Transverse colon (tissue), 4 donors: ENCODE data around the gene PNMA6F. TPM values are rescaled to one million over a fixed set of nuclear protein-coding genes. Genes with fewer than 3 reads are reported as not detected.

ENCODE experiments used
- DNase-seq: peaks from one replicate; pipeline ENCODE4 v3.0.0-alpha.2; 2019
- H3K27ac ChIP-seq, 4 donors: fragments of 200-600 bp; sonication (generic); 2 replicates each; pipeline ENCODE4 v1.5.1; 2016 to 2018; ENCODE audit warnings: inconsistent platforms in 4 of 4
- H3K27me3 ChIP-seq: fragments of 200-600 bp; sonication (generic); 2 replicates; pipeline ENCODE4 v1.5.1; 2017; ENCODE audit warnings: inconsistent platforms
- H3K36me3 ChIP-seq, 4 donors: fragments of 200-600 bp; sonication (generic); 2 replicates each; pipeline ENCODE4 v1.5.1; 2017 to 2019; ENCODE audit warnings: inconsistent platforms in 4 of 4
- H3K4me1 ChIP-seq, 4 donors: fragments of 200-600 bp; sonication (generic); 2 replicates each; pipeline ENCODE4 v1.5.1; 2017 to 2020; ENCODE audit warnings: inconsistent platforms in 4 of 4
- H3K4me3 ChIP-seq, 4 donors: fragments of 200-600 bp; sonication (generic); 1 replicate in 1 of 4; 2 replicates in 3 of 4; pipeline versions ENCODE4 v1.5.1 to v1.6.1; 2017 to 2019; ENCODE audit warnings: inconsistent platforms in 4 of 4
- H3K9me3 ChIP-seq, 2 donors: fragments of 200-600 bp; sonication (generic); 2 replicates each; pipeline ENCODE4 v1.5.1; 2017 to 2019; ENCODE audit warnings: inconsistent platforms in 2 of 2
- EP300 ChIP-seq: sonication (generic); formaldehyde crosslinking; IDR thresholded peaks from one replicate; pipeline ENCODE4 v1.6.1; 2017; ENCODE audit warnings: antibody characterized with exemption, low read depth
- POLR2A ChIP-seq: fragments of 450-650 bp; IDR thresholded peaks from one replicate; pipeline ENCODE4 v1.6.1; 2016; ENCODE audit warnings: antibody characterized with exemption, mild to moderate bottlenecking, moderate library complexity
- POLR2AphosphoS5 ChIP-seq, 3 donors: sonication (generic); formaldehyde crosslinking; IDR thresholded peaks; one replicate each; pipeline ENCODE4 v1.6.1; 2016; ENCODE audit warnings: antibody characterized with exemption in 3 of 3
- WGBS, 2 donors: methylation state at CpG; one replicate each; pipeline ENCODE4 v1.1.5; 2018; ENCODE audit warnings: low coverage in 1 of 2; 5-methylcytosine and 5-hydroxymethylcytosine counted together
- in situ Hi-C, 4 donors: fragments of 200-750 bp; cut with MboI; loops; one replicate each; pipeline versions ENCODE4 v1.15.0 to v1.15.1; 2017; ENCODE audit warnings: low sequenced_read_pairs in 3 of 4, low pct_ligation_motif_present in 1 of 4, low pct_unique_long_range_greater_than_20kb in 1 of 4
- intact Hi-C: fragments of 100-400 bp; cut with DNase I; formaldehyde crosslinking; loops from one replicate; pipeline ENCODE4 v1.15.1; 2023; ENCODE audit warnings: low total_unique reads
- total RNA-seq, 4 donors: library from RNA; depleted of rRNA; stranded (reverse); fragments of >200 nt; gene quantifications; one replicate each; pipeline ENCODE4 v1.1.0, GENCODE V29; 2016
- TF ChIP-seq, protein P1 (sequence below), 5 experiments: fragments of 200-600 bp in 3 of 5; fragments of 450-650 bp in 2 of 5; sonication (generic) in 3 of 5; IDR thresholded peaks; 1 replicate in 2 of 5; 2 replicates in 3 of 5; pipeline ENCODE4 v1.5.1; 2016 to 2017; ENCODE audit warnings: antibody characterized with exemption in 5 of 5, inconsistent platforms in 3 of 5, mild to moderate bottlenecking in 2 of 5, moderate library complexity in 1 of 5

The PNMA6F gene
- total RNA-seq, 4 donors from 2014 or later: not detected

DNA sequence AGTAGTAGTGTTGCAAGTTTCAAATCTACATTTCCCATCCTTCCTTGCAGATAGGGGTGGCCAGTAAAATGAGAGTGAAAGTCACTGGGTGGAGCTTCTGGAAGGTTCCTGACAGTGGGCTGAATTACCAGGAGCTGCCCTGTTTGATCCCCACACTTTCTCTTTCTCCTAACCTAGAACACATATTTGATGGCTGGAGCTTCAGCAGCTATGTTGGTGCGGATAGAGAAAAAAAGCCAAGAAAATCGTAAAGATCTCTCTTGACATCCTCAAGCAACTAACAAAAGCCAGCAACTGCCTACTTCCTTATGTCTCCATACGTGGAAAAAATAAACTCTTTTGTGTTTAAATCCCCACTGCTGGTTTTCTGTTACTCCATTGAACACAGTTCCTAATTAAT, 44.6 kb upstream of the PNMA6F start:
- no peak overlapping the region for H3K4me3 ChIP-seq
- in situ Hi-C loops (loop anchor here in 1 of 4 donors (25.0 kb wide), 1 partner anchor 204 kb away; no protein-coding TSS in a partner anchor), intact Hi-C loops (no loop called here)
- no peak overlapping the region for H3K27ac ChIP-seq
- 33 to 85% methylated on average over 1 to 3 of the region's 3 CpGs for WGBS, 2 donors
- no peak for DNase-seq
- H3K9me3 ChIP-seq: no peaks in the 10 kb centered on the region
- H3K36me3 ChIP-seq: no peaks in the 10 kb centered on the region
- TF ChIP-seq POLR2AphosphoS5 (IDR thresholded peaks at IDR 0.05) (no peak), POLR2A (no peak), EP300 (no peak)
- TF ChIP-seq, protein P1, sequence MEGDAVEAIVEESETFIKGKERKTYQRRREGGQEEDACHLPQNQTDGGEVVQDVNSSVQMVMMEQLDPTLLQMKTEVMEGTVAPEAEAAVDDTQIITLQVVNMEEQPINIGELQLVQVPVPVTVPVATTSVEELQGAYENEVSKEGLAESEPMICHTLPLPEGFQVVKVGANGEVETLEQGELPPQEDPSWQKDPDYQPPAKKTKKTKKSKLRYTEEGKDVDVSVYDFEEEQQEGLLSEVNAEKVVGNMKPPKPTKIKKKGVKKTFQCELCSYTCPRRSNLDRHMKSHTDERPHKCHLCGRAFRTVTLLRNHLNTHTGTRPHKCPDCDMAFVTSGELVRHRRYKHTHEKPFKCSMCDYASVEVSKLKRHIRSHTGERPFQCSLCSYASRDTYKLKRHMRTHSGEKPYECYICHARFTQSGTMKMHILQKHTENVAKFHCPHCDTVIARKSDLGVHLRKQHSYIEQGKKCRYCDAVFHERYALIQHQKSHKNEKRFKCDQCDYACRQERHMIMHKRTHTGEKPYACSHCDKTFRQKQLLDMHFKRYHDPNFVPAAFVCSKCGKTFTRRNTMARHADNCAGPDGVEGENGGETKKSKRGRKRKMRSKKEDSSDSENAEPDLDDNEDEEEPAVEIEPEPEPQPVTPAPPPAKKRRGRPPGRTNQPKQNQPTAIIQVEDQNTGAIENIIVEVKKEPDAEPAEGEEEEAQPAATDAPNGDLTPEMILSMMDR (IDR thresholded peaks at IDR 0.05): no peak
- no peaks in the 10 kb centered on the region for H3K27me3 ChIP-seq
- H3K4me1 ChIP-seq: no peaks in the 10 kb centered on the region

DNA sequence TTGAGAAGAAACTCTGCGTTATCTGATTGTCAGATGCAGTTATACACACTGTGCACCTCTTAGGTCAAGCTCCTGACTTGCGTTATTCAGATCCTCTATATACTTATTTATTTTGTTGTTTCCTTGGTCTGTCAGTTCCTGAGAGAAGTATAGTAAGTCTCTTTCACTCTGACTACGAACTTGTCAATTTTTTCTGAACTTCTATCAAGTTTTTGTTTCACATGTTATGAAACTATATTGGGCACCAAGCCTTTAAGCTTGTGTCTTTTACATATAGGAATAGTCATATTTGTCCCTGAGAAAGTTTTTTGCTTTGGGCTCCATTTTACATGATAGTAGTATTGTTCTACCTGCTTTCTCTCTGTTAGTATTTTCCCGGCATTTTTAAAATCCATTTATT, 44.1 kb upstream of the PNMA6F start:
- Histone ChIP-seq H3K27me3 (no peaks in the 10 kb centered on the region), H3K4me3 (no peak overlapping the region), H3K27ac (no peak overlapping the region), H3K36me3 (no peaks in the 10 kb centered on the region), H3K4me1 (no peaks in the 10 kb centered on the region), H3K9me3 (no peaks in the 10 kb centered on the region)
- WGBS, 2 donors: 61 to 83% methylated on average over 1 to 4 of the region's 4 CpGs
- intact Hi-C loops (no loop called here), in situ Hi-C loops (loop anchor here in 1 of 4 donors (25.0 kb wide), 1 partner anchor 203 kb away; no protein-coding TSS in a partner anchor)
- no peak for DNase-seq
- TF ChIP-seq, protein P1 (IDR thresholded peaks at IDR 0.05): no peak
- TF ChIP-seq POLR2AphosphoS5 (IDR thresholded peaks at IDR 0.05): no peak
- no peak for TF ChIP-seq POLR2A
- TF ChIP-seq EP300: no peak

DNA sequence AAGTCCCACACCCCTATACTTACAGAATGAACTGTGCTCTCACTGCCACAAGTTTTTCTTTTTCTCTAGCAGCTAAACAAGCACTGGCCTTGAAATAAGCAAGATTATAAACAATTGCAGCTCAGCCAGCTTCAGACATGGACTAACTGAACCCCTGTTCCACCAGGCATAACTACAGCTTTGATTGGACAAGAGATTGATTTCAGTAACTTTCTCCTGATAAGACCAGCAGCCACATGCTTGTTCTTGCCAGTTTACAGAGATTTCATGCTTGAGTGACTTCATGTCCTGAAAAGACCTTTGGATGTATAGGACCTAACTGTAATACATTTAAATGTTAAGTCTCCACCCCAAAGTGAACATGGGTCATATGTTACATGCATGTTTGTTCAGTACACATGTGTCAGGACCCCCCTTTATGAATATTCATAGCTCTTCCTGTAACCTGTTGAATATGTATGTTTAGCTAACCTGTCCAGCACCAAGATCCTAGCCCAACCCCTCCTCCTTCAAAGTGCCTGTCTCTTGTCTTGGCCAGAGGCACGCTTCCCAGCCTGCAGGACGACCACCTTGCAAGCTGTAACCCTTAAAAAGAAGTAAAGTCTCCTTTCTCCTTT, 40.3 kb upstream of the PNMA6F start:
- in situ Hi-C loops (loop anchor here in 1 of 4 donors (25.0 kb wide), 1 partner anchor 200 kb away; no protein-coding TSS in a partner anchor), intact Hi-C loops (no loop called here)
- 33% methylated on average over 2 of the region's 2 CpGs; no CpG with 5 or more reads in 1 of the 2 donors for WGBS, 2 donors
- Histone ChIP-seq H3K9me3 (no peaks in the 10 kb centered on the region), H3K4me3 (no peak overlapping the region), H3K27ac (no peak overlapping the region), H3K27me3 (no peaks in the 10 kb centered on the region), H3K4me1 (no peaks in the 10 kb centered on the region), H3K36me3 (no peaks in the 10 kb centered on the region)
- DNase-seq: no peak
- TF ChIP-seq EP300 (no peak), POLR2AphosphoS5 (IDR thresholded peaks at IDR 0.05) (no peak), POLR2A (no peak)
- TF ChIP-seq, protein P1 (IDR thresholded peaks at IDR 0.05): no peak

DNA sequence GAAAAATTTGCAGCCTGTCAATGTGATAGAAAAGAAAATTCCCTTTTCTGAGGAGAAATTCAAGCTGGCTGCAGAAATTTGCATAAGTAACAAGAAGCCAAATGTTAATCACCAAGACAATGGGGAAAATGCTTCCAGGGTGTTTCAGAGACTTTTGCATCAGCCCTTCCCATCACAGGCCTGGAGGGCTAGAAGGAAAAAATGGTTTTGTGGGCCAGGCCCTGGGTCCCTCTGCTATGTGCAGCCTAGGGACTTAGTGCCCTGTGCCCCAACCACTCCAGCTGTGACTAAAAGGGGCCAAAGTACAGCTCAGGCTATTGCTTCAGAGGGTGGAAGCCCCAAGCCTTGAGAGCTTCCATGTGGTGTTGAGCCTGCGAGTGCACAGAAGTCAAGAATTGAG, 36.3 kb upstream of the PNMA6F start:
- Histone ChIP-seq H3K4me3 (no peak overlapping the region), H3K36me3 (no peaks in the 10 kb centered on the region), H3K27me3 (no peaks in the 10 kb centered on the region), H3K9me3 (no peaks in the 10 kb centered on the region), H3K27ac (no peak overlapping the region), H3K4me1 (no peaks in the 10 kb centered on the region)
- TF ChIP-seq POLR2AphosphoS5 (IDR thresholded peaks at IDR 0.05): no peak
- TF ChIP-seq, protein P1 (IDR thresholded peaks at IDR 0.05): no peak
- TF ChIP-seq POLR2A: no peak
- no peak for TF ChIP-seq EP300
- in situ Hi-C loops (loop anchor here in 1 of 4 donors (25.0 kb wide), 1 partner anchor 196 kb away; no protein-coding TSS in a partner anchor), intact Hi-C loops (no loop called here)
- 91% methylated on average over 1 of the region's 1 CpG; no CpG with 5 or more reads in 1 of the 2 donors for WGBS, 2 donors
- no peak for DNase-seq
